ELR (cell line): Measurements from ENCODE around the gene IPO8.

Experiments used
- DNase-seq: peaks from one replicate; pipeline ENCODE4 v3.0.0-alpha.2; 2015; ENCODE audit warnings: low read depth

The IPO8 gene

GRCh38 chr12:30695199-30696102 is at the start of gene IPO8:
IPO8 (minus strand) TSS chr12:30695869; CDS start chr12:30695647, 222 bp downstream.
- DNase-seq, result peak; percentile 95

GRCh38 chr12:30744321-30744720 is 48.7 kb upstream of the IPO8 start:
- no peak for DNase-seq

- no peak for DNase-seq
These were observed 44.6 kb upstream of the IPO8 start for GRCh38 chr12:30740274-30740673.

GRCh38 chr12:30739020-30739419 is 43.4 kb upstream of the IPO8 start:
- no peak for DNase-seq

GRCh38 chr12:30732954-30733637 is 37.4 kb upstream of the IPO8 start:
- DNase-seq, result no peak

GRCh38 chr12:30730011-30730410 is 34.3 kb upstream of the IPO8 start:
- no peak for DNase-seq

- DNase-seq, result no peak
These were observed 33.9 kb upstream of the IPO8 start for GRCh38 chr12:30729547-30729946.

- DNase-seq, result no peak
These were observed 31.0 kb upstream of the IPO8 start for GRCh38 chr12:30726647-30727046.

- peak; percentile 92 for DNase-seq
These were observed 30.1 kb upstream of the IPO8 start for GRCh38 chr12:30725739-30726138.

GRCh38 chr12:30719060-30719459 is 23.4 kb upstream of the IPO8 start:
- DNase-seq, result peak; percentile 88

- no peak for DNase-seq
These were observed 12.1 kb upstream of the IPO8 start for GRCh38 chr12:30707613-30708342.

- no peak for DNase-seq
These were observed 10.8 kb upstream of the IPO8 start for GRCh38 chr12:30706476-30706875.

- DNase-seq, result no peak
These were observed 5.4 kb upstream of the IPO8 start for GRCh38 chr12:30701056-30701455.

- no peak for DNase-seq
These were observed 4.7 kb upstream of the IPO8 start for GRCh38 chr12:30700216-30700900.

- DNase-seq, result no peak
These were observed 2.7 kb upstream of the IPO8 start for GRCh38 chr12:30698346-30698745.

GRCh38 chr12:30696943-30697342 is 1.3 kb upstream of the IPO8 start:
- no peak for DNase-seq

- DNase-seq, result no peak
These were observed 817 bp upstream of the IPO8 start for GRCh38 chr12:30696486-30696885.

GRCh38 chr12:30696103-30696408 is 387 bp upstream of the IPO8 start:
- DNase-seq, result no peak

GRCh38 chr12:30694412-30695198 is 1.1 kb downstream of the IPO8 start:
- DNase-seq, result peak; percentile 66

- DNase-seq, result peak; percentile 60
These were observed 3.2 kb downstream of the IPO8 start for GRCh38 chr12:30692470-30692869.

GRCh38 chr12:30691122-30691879 is 4.4 kb downstream of the IPO8 start:
- DNase-seq, result peak; percentile 88
